ENCODE measurements around the gene ANO4. TPM values are rescaled to one million over a fixed set of nuclear protein-coding genes. Genes with fewer than 3 reads are reported as not detected.

ANO4 gene
- total RNA-seq, 2 donors from 2014 or later = 0.19 to 0.32 TPM

GRCh38 chr12:100935929-100936328 is 141.4 kb downstream of the ANO4 start:
- TF ChIP-seq, protein P1, sequence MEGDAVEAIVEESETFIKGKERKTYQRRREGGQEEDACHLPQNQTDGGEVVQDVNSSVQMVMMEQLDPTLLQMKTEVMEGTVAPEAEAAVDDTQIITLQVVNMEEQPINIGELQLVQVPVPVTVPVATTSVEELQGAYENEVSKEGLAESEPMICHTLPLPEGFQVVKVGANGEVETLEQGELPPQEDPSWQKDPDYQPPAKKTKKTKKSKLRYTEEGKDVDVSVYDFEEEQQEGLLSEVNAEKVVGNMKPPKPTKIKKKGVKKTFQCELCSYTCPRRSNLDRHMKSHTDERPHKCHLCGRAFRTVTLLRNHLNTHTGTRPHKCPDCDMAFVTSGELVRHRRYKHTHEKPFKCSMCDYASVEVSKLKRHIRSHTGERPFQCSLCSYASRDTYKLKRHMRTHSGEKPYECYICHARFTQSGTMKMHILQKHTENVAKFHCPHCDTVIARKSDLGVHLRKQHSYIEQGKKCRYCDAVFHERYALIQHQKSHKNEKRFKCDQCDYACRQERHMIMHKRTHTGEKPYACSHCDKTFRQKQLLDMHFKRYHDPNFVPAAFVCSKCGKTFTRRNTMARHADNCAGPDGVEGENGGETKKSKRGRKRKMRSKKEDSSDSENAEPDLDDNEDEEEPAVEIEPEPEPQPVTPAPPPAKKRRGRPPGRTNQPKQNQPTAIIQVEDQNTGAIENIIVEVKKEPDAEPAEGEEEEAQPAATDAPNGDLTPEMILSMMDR (IDR thresholded peaks at IDR 0.05) = no peak
- DNase-seq = no peak
- Histone ChIP-seq H3K27ac (no peak overlapping the region), H3K9ac (ENCODE audit: low read depth in 2 of 2, low read length in 2 of 2) (no peak overlapping the region), H3K9me3 (no peaks in the 10 kb centered on the region), H3K4me3 (no peak overlapping the region), H3K36me3 (no peaks in the 10 kb centered on the region), H3K4me1 (no peaks in the 10 kb centered on the region), H3K27me3 (no peaks in the 10 kb centered on the region)
- intact Hi-C loops (cut with DNase I) = no loop called here

- no peak overlapping the region for H3K9ac ChIP-seq (ENCODE audit: low read depth in 2 of 2, low read length in 2 of 2)
- TF ChIP-seq, protein P1 (IDR thresholded peaks at IDR 0.05) = no peak
- no peak for DNase-seq
- no peaks in the 10 kb centered on the region for H3K27me3 ChIP-seq
- intact Hi-C loops (cut with DNase I) = no loop called here
- no peak overlapping the region for H3K4me3 ChIP-seq
- no peak overlapping the region for H3K27ac ChIP-seq
- no peaks in the 10 kb centered on the region for H3K36me3 ChIP-seq
- H3K4me1 ChIP-seq = no peaks in the 10 kb centered on the region
- no peaks in the 10 kb centered on the region for H3K9me3 ChIP-seq
These were observed 142.1 kb downstream of the ANO4 start for GRCh38 chr12:100936661-100937060.

DNA sequence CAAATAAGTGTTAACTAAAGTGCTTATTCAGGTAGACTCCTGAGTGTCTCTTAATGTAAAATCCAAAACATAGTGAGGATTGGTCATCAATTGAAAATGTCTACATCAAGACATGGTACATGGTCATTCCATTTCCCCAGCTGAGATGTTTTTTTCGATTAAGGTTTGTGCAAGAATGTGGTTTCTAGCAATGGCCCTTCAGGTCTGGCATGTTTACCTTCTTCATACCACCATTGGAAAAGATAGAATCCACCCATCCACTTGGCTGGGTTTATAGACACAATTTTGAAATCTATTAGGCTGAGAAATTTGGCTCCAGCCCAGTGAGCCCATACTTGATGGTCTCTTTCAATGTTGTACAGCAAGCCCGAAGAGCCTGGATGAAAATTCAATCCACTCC is 145.9 kb downstream of the ANO4 start:
- no peak overlapping the region for H3K4me3 ChIP-seq
- DNase-seq = no peak
- no peaks in the 10 kb centered on the region for H3K27me3 ChIP-seq
- H3K9me3 ChIP-seq = no peaks in the 10 kb centered on the region
- intact Hi-C loops (cut with DNase I) = no loop called here
- no peak overlapping the region for H3K9ac ChIP-seq (ENCODE audit: low read depth in 2 of 2, low read length in 2 of 2)
- H3K4me1 ChIP-seq = no peaks in the 10 kb centered on the region
- TF ChIP-seq, protein P1 (IDR thresholded peaks at IDR 0.05) = no peak
- H3K36me3 ChIP-seq = no peaks in the 10 kb centered on the region
- H3K27ac ChIP-seq = no peak overlapping the region

- Histone ChIP-seq H3K4me3 (no peak overlapping the region), H3K9ac (ENCODE audit: low read depth in 2 of 2, low read length in 2 of 2) (no peak overlapping the region), H3K27ac (no peak overlapping the region), H3K9me3 (no peaks in the 10 kb centered on the region), H3K4me1 (no peaks in the 10 kb centered on the region), H3K27me3 (no peaks in the 10 kb centered on the region), H3K36me3 (no peaks in the 10 kb centered on the region)
- TF ChIP-seq, protein P1 (IDR thresholded peaks at IDR 0.05) = no peak
- intact Hi-C loops (cut with DNase I) = no loop called here
- no peak for DNase-seq
These were observed 148.6 kb downstream of the ANO4 start for GRCh38 chr12:100942984-100943749.

- Histone ChIP-seq H3K9ac (ENCODE audit: low read depth in 2 of 2, low read length in 2 of 2) (no peak overlapping the region), H3K4me3 (no peak overlapping the region), H3K4me1 (no peaks in the 10 kb centered on the region), H3K36me3 (no peaks in the 10 kb centered on the region), H3K9me3 (no peaks in the 10 kb centered on the region), H3K27me3 (no peaks in the 10 kb centered on the region), H3K27ac (no peak overlapping the region)
- TF ChIP-seq, protein P1 (IDR thresholded peaks at IDR 0.05) = no peak
- DNase-seq = no peak
- intact Hi-C loops (cut with DNase I) = no loop called here
These were observed 157.2 kb downstream of the ANO4 start for GRCh38 chr12:100951756-100952155.

Data from colonic mucosa (tissue), 4 donors.